ENCODE data around the gene VAMP5.

DNA sequence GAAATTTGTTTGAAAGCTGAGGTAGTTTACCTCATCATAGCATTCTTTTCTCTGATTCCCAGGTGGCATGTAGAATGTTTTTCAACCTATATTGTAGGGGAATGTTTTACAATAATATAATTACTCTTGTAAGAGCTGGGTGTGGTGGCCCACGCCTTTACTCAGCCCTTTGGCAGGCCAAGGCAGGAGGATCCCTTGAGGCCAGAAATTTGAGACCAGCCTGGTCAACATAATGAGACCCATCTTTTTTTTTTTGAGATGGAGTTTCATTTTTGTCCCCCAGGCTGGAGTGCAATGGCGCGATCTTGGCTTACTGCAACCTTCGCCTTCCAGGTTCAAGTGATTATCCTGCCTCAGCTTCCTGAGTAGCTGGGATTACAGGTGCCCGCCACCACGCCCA, 35.4 kb downstream of the VAMP5 start:
- TF ChIP-seq ARNT (IDR thresholded peaks at IDR 0.05) (no peak), SP1 (IDR thresholded peaks at IDR 0.05) (no peak), TARDBP (IDR thresholded peaks at IDR 0.05) (no peak), FOXK2 (IDR thresholded peaks at IDR 0.05) (no peak), SUZ12 (IDR thresholded peaks at IDR 0.05) (no peak), LEF1 (IDR thresholded peaks at IDR 0.05; ENCODE audit: borderline replicate concordance) (no peak), ZNF384 (IDR thresholded peaks at IDR 0.05) (no peak)

All from HEK293T (cell line).